GM19463 (cell line): ENCODE results near the gene ZSWIM5.
"Not testable (repeated sequence)": the region's sequence is repeated elsewhere in the genome, so short reads cannot be mapped to it uniquely, and the experiment has no call there.

Experiments
- ATAC-seq: cut with Tn5 transposase; IDR thresholded peaks from one replicate; pipeline ENCODE4 v1.9.1; 2021; ENCODE audit warnings: mild to moderate bottlenecking, moderate library complexity; ENCODE audit not compliant: unreplicated experiment

Gene ZSWIM5

GRCh38 chr1:45205011-45205909 is 1.1 kb downstream of the ZSWIM5 start:
- no peak for ATAC-seq

GRCh38 chr1:45200906-45201500 is 5.4 kb downstream of the ZSWIM5 start:
- no peak for ATAC-seq

GRCh38 chr1:45200435-45200834 is 6.0 kb downstream of the ZSWIM5 start:
- no peak for ATAC-seq

GRCh38 chr1:45198185-45198584 is 8.2 kb downstream of the ZSWIM5 start:
- ATAC-seq = no peak

- ATAC-seq = no peak
These were observed 9.5 kb downstream of the ZSWIM5 start for GRCh38 chr1:45196863-45197262.

- ATAC-seq = no peak
These were observed 15.0 kb downstream of the ZSWIM5 start for GRCh38 chr1:45191418-45191783.

- ATAC-seq = no peak
These were observed 18.7 kb downstream of the ZSWIM5 start for GRCh38 chr1:45187725-45188124.

- ATAC-seq = not testable (repeated sequence)
These were observed 26.4 kb downstream of the ZSWIM5 start for GRCh38 chr1:45179918-45180519.

GRCh38 chr1:45177452-45177851 is 29.0 kb downstream of the ZSWIM5 start:
- no peak for ATAC-seq

GRCh38 chr1:45172764-45173163 is 33.6 kb downstream of the ZSWIM5 start:
- no peak for ATAC-seq

- no peak for ATAC-seq
These were observed 34.4 kb downstream of the ZSWIM5 start for GRCh38 chr1:45172005-45172404.

GRCh38 chr1:45171575-45171974 is 34.8 kb downstream of the ZSWIM5 start:
- no peak for ATAC-seq

GRCh38 chr1:45170151-45170742 is 36.2 kb downstream of the ZSWIM5 start:
- ATAC-seq = no peak

GRCh38 chr1:45167947-45168346 is 38.5 kb downstream of the ZSWIM5 start:
- not testable (repeated sequence) for ATAC-seq

GRCh38 chr1:45164307-45164706 is 42.1 kb downstream of the ZSWIM5 start:
- ATAC-seq = not testable (repeated sequence)

- not testable (repeated sequence) for ATAC-seq
These were observed 43.3 kb downstream of the ZSWIM5 start for GRCh38 chr1:45163111-45163510.

GRCh38 chr1:45162041-45163035 is 44.1 kb downstream of the ZSWIM5 start:
- not testable (repeated sequence) for ATAC-seq

- ATAC-seq = no peak
These were observed 50.4 kb downstream of the ZSWIM5 start for GRCh38 chr1:45155957-45156356.

GRCh38 chr1:45155423-45155822 is 51.0 kb downstream of the ZSWIM5 start:
- ATAC-seq = no peak

- ATAC-seq = no peak
These were observed 54.3 kb downstream of the ZSWIM5 start for GRCh38 chr1:45152126-45152525.
